Eye (tissue), 1 donor: ENCODE data around the gene ZNF497.

Experiments
- DNase-seq: peaks from one replicate; pipeline ENCODE4 v3.0.0-alpha.2; 2015

ZNF497 gene

DNA sequence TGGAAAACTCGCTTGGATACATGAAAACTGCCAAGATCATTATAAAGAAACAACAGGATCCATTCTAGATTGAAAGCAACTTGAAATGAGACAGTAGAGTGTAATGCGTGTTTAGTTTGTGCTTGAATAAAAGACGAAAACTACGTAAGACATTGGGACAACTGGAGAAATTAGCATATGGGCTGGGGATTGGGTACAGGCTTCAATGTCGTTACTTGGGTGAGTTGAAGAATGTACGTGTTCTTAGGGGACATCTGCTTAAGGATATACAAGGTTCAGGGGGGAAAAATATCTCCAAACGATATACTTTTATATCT lies 57.8 kb downstream of the ZNF497 start:
- no peak for DNase-seq
